Fibroblast of villous mesenchyme (primary cell): ENCODE measurements around the gene PRPSAP1. TPM values are rescaled to one million over a fixed set of nuclear protein-coding genes. Genes with fewer than 3 reads are reported as not detected.

Experiments used
- DNase-seq: peaks from one replicate; pipeline ENCODE4 v3.0.0-alpha.2; 2010; ENCODE audit warnings: low read depth
- H3K4me3 ChIP-seq: 2 replicates; pipeline ENCODE4 v1.5.1; 2011; ENCODE audit warnings: low read depth, mild to moderate bottlenecking, low read length
- CTCF ChIP-seq: IDR thresholded peaks from 2 replicates; pipeline ENCODE4 v1.5.1; 2012; ENCODE audit warnings: low read depth, mild to moderate bottlenecking, low read length; ENCODE audit not compliant: insufficient read depth
- total RNA-seq: library from RNA; depleted of rRNA; stranded (reverse); fragments of >200 nt; gene quantifications from 2 replicates; pipeline ENCODE4 v1.2.3, GENCODE V29; 2012

Gene PRPSAP1
- total RNA-seq, 1 donor = 48.8 TPM

- peak; percentile 94 for DNase-seq
- no peak for TF ChIP-seq CTCF
- no peak overlapping the region for H3K4me3 ChIP-seq
These were observed 18.2 kb upstream of the PRPSAP1 start for GRCh38 chr17:76371656-76372628.

DNA sequence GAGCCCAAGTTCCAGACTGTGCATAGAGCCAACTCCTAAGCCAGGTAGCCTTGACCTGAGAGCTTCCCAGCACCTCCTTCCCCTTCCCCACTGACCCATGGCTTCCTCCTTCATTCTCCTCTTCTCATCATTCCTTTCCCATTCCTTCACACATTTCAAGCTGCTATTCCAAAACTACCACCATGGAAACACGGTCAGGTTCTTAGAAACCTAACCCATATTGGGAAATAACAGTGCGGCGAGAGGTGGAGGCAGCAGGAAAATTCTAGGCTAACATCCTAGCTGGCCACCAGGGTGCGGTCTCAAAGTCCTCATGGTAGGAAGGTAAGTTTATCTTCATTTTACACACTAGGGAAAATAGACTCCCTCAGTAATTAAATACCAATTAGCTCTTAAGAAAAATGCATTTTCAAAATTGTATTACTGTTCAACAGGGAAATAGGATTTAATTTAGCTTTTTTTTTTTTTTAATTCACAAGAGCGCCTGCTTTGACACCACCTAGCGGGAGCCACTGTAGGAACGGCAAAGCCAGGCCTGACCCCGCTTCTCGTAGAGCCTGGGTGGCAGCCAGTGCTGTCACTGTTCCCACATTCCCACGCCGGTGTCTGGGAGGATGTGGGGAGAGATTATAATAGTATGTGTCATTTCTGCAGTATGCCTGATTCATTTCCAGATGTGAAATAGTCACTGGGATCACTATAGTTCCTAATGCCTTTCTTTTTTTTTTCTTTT, 16.7 kb upstream of the PRPSAP1 start:
- no peak overlapping the region for H3K4me3 ChIP-seq
- peak; percentile 63 for TF ChIP-seq CTCF
- DNase-seq = peak; percentile 91

- no peak overlapping the region for H3K4me3 ChIP-seq
- DNase-seq = no peak
These were observed 16.1 kb upstream of the PRPSAP1 start for GRCh38 chr17:76369804-76370203.

GRCh38 chr17:76369379-76369778, 15.7 kb upstream of the PRPSAP1 start:
- H3K4me3 ChIP-seq = no peak overlapping the region
- no peak for TF ChIP-seq CTCF
- DNase-seq = no peak

More at GRCh38 chr17:76369804-76370203, 16.1 kb upstream of the PRPSAP1 start:
- TF ChIP-seq CTCF = no peak

DNA sequence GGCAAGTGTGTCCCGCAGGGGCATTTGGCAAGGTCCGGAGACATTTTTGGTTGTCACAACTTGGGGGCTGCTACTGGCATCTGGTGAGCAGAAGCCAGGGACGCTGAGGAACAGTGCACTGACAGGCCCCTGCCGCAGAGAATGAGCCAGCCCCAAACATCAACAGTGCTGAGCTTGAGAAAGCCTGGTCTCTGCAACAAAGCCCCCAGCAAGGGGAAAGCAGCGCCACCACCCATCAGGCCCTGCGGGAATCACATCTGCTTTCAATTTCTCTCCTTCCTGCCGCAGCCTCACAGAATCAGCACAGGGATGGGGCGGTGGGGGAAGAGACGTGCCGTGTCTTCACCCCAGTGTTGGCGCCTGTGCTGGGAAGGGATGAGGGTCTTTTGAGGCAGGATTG, 14.8 kb upstream of the PRPSAP1 start:
- TF ChIP-seq CTCF = no peak
- peak; percentile 61 for DNase-seq
- peak overlapping the region; percentile 30 for H3K4me3 ChIP-seq

GRCh38 chr17:76367642-76368041, 13.9 kb upstream of the PRPSAP1 start:
- no peak overlapping the region for H3K4me3 ChIP-seq
- no peak for TF ChIP-seq CTCF
- DNase-seq = no peak
